Stimulated activated CD4-positive, alpha-beta T cell treated with anti-CD3 and anti-CD28 coated beads, TNF-alpha, amount 100 ng/mL, for 1 hour (primary cell): ENCODE data around the gene RILPL2.
"Not testable (repeated sequence)": the region's sequence is repeated elsewhere in the genome, so short reads cannot be mapped to it uniquely, and the experiment has no call there.

Experiments used
- DNase-seq, 3 donors: peaks; one replicate each; pipeline ENCODE4 v3.0.0-alpha.2; 2020; ENCODE audit warnings: low read depth in 3 of 3, low spot score in 1 of 3

Gene RILPL2

DNA sequence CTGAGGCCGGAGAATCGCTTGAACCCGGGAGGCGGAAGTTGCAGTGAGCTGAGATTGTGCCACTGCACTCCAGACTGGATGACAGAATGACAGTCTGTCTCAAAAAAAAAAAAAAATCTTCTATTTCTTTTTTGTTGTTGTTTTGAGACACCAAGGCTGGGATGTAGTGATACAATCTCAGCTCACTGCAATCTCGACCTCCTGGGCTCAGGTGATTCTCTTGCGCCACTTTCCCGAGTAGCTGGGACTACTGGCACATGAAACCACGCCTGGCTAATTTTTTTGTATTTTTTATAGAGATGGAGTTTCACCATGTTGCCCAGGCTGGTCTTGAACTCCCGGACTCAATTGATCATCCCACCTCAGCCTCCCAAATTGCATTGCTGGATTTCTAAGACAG, 14.2 kb upstream of the RILPL2 start:
- no peak for DNase-seq

GRCh38 chr12:123449856-123450255, 13.4 kb upstream of the RILPL2 start:
- DNase-seq, result no peak

- DNase-seq, result no peak
Observed at GRCh38 chr12:123449249-123449733, 12.8 kb upstream of the RILPL2 start.

- DNase-seq, result no peak
Observed at GRCh38 chr12:123446333-123446713, 9.8 kb upstream of the RILPL2 start.

DNA sequence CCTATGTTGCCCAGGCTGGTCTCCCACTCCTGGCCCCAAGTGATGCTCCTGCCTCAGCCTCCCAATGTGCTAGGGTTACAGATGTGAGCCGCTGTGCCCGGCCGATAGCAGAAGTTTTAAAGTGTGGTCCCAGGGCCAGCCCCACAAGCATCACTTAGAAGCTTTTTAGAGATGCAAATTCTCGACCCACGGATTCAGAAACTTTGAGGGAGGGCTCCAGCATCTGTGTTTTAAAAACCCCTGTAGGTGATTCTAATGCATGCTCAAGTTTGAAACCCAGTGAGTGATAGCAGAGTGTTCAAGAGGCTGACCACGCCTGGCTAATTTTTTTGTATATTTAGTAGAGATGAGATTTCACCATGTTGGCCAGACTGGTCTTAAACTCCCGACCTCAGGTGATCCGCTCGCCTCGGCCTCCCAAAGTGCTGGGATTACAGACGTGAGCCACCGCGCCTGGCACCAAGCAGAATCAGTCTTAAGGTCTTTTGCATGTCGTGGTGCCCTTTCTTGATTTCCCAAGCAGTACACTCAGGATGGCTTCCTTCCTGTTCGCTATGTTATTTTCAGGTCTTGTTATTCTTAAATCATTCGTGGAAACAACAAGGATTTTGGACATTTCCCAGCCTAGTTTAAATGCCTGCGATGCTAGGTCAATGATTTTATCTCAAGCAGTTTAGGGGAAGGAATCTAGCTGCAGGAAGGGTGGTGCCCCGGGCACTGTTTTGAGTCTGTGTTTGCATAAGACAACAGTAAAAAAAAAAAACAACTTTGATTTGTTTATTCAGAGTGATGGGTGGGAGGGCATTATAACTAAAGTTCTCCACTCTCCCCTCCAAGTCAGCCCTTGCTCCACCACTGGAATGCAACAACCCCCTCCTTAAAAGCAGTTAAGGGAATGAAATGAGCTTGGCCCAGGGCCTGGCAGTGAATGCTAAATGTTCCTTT, 9.2 kb upstream of the RILPL2 start:
- DNase-seq, result no peak

- DNase-seq, result no peak
Observed at GRCh38 chr12:123444092-123445026, 7.9 kb upstream of the RILPL2 start.

DNA sequence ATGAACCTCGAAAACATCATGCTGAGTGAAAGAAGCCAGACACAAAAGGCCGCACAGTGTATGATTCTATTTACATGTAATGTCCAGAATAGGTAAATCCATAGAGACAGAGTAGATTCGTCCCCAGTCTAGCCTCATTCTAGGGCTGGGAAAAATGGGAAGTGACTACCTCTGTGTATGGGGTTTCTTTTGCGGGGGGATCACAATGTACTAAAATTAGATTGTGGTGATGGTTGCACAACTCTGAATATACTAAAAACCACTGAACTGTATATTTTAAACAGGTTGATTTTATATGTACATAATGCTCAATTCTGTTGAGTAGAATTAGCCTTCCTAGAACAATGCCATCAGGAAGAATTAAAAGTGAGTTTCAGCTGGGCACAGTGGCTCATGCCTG, 6.3 kb upstream of the RILPL2 start:
- no peak for DNase-seq

DNA sequence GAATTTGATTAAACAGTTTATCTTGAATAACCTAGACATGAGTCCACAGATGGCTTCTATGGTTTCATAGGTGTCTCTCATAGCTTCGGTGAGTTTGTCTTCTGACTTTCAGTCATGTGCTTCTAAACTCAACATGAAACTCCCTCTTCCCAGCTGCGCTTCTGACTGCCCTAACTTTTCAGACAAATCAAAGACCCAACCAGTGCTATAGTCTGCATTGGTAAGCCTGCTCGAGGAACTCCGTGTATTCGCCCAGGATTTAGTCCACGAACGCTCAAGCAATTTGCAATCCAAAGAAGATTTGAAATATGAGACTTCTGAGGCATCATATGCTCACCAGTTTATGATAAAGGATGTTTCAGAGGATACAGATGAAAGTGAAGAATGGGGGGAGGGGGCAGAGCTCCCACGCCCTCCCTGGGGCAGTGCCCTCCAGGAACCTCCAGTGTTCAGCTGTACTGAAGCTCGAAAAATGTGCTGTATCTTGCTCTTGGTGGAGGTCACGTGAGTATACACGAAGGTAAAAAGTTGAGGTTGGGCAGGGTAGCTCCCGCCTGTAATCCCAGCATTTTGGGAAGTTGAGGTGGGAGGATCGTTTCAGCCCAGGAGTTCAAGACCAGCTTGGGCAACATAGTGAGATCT, 5.2 kb upstream of the RILPL2 start:
- DNase-seq, result no peak

DNA sequence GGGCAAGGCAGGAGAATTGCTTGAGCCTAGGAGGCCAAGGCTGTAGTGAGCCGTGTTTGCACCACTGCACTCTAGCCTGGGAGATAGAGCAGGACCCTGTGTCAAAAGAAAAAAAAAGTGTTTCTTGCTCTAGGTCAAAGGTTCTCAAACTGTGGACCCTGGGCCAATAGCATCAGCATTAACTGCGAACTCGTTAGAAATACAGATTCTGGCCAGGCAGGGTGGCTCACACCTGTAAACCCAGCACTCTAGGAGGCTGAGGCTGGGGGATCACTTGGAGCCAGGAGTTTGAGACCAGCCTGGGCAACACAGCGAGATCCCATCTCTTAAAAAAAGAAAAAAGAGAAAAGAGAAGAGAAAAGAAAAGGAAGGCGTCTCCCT, 858 bp downstream of the RILPL2 start:
- no peak for DNase-seq

DNA sequence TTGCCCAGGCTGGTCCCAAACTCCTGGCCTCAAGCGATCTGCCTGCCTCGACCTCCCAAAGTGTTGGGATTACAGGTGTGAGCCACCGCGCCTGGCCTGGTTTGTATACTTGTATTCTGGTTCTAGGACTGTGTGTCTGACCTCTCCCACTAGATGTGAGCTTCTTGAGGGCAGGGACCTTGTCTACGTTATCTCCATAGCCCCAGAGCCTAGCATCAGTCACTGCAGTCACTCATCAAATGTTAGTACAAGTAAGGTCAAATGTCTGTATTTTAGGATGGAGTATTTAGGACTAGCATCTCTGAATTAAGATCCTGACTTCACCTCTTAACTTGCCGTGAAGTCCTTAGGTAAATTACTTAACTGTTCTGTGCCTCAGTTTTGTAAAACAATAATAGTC, 2.9 kb downstream of the RILPL2 start:
- no peak for DNase-seq

DNA sequence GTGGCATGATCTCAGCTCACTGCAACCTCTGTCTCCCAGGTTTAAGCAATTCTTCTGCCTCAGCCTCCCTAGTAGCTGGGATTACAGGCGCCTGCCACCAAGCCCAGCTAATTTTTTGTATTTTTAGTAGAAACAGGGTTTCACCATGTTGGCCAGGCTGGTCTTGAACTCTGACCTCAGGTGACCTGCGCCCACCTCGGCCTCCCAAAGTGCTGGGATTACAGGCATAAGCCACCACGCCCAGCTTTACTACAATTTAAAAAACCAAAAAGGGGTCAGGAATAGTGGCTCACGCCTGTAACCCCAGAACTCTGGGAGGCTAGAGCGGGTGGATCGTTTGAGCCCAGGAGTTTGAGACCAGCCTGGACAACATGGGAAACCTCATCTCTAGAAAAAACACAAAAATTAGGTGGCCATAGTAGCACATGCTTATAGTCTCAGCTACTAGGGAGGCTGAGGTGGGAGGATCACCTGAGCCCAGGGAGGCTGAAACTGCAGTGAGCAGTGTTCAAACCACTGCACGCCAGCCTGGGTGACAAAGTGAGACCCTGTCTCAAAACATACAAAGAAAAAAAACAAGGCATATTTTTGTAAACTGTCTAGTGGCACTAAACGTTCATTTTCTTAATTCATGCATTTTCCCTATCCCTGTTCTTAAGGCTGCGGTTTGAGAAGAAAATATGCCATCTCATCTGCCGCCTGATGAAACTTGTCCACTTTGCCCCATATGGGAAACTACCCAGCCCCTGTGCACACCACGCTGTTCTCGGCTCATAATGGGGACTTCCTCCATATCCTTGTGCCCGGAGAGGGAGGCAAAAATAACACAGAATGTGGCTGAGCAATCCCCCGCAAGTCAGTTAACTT, 4.3 kb downstream of the RILPL2 start:
- DNase-seq, result peak in 1 of 3 donors; percentile 13

- DNase-seq, result not testable (repeated sequence)
Observed at GRCh38 chr12:123429101-123429500, 7.4 kb downstream of the RILPL2 start.

DNA sequence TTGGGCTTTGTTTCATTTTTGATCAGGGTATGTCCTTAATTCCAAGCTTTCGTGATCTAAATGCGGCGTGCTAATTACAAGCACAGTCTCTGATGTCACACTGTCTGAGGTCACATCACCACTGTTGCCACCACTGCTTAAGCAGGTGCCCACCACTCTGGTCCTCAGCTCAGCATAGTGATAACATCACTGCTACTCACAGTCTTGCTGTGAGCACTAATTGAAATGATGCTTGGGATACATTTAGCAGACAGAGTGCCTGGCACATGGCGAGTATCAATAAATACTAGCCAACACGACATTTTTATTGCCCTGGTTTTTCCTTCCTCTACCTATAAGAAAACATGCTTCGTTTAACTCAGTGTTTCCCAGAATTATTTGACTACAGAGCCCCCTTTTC, 7.9 kb downstream of the RILPL2 start:
- no peak for DNase-seq

GRCh38 chr12:123427036-123427769, 9.3 kb downstream of the RILPL2 start:
- no peak for DNase-seq

GRCh38 chr12:123421314-123421713, 15.2 kb downstream of the RILPL2 start:
- DNase-seq, result no peak

DNA sequence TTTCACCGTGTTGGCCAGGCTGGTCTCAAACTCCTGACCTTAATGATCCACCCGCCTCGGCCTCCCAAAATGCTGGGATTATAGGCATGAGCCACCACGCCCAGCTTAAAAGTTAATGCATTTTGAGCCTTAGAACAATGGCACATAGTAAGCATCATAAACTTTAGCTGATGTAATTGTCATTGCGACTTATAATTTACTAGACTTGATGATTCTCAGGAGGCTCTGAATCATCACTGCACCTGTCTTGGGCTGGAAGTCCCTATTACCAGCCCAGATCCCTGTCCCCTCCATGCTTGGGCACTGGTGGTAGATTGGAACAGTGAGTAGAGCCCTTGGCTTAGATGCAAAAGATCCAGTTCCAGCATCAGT, 26.5 kb downstream of the RILPL2 start:
- DNase-seq, result no peak

DNA sequence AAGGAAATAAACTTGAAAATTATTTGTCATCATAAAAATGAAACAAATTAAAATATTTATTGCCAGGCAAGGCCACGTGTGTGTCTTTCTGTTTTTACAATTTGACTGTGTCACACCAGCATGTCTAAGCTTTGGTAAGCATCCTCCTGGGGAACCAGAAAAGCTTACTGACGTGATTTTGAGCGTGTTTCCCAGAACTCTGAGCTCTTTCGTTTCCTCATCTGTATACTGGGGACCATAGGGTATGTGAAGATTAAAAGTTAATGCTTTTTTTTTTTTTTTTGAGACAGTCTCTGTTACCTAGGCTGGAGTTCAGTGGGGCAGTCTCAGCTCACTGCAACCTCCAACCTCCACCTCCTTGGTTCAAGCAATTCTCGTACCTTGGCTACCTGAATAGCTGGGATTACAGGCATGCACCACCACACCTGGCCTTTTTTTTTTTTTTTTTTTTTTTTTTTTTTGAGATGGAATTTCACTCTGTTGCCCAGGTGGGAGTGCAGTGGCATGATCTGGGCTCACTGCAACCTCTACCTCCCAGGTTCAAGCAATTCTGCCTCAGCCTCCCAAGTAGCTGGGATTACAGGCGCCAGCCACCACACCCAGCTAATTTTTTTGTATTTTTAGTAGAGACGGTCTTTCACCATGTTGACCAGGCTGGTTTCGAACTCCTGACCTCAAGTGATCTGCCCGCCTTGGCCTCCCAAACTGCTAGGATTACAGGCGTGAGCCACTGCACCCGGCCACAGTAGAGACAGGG, 27.0 kb downstream of the RILPL2 start:
- DNase-seq, result not testable (repeated sequence)

- DNase-seq, result not testable (repeated sequence)
Observed at GRCh38 chr12:123408619-123409018, 27.9 kb downstream of the RILPL2 start.

- DNase-seq, result not testable (repeated sequence)
Observed at GRCh38 chr12:123407934-123408333, 28.6 kb downstream of the RILPL2 start.
